Amygdala (tissue), 56 donors: ENCODE measurements around the gene GRIN3A.
"Not testable (repeated sequence)": the region's sequence is repeated elsewhere in the genome, so short reads cannot be mapped to it uniquely, and the experiment has no call there.

Source experiments
- DNase-seq, 56 donors: peaks; one replicate each; lab custom pipeline; 2025; lab: John Stamatoyannopoulos, UW

The GRIN3A gene

DNA sequence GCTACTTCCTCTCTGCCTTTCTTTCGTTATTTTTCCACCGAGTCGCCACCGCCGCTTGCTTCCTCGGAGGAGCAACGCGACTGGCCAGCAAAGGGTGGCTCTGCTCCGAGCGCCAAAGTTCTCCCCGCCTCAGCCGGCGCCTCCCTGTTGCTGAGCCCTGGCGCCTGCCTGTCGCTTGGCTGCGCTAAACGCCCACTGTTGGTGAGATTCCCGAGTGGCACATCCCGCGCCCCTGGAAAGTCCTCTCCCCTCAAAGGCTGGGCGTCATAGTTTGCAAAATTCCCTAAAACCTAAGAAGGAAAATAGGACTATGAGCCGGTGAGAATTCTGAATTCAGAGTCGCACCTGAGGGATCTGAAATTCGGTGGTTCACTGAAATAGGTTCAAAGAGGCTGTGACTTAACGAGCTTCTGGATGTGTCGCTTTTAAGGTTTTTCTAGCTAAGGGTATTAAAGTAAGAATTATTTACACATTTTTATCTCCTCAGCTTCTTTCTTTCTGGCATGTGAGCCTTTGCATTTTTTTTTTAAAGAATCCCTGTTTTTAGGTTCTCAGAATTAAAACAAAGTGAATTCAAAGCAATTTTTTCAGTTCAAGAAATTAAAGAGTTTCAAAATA lies at the start of gene GRIN3A:
GRIN3A (minus strand) TSS at position 82 of the 618 bp plus-strand sequence. CDS start 668 bp downstream, outside the sequence.
- DNase-seq = peak in 28 of 56 donors; percentile 8 to 61 (median 33)

DNA sequence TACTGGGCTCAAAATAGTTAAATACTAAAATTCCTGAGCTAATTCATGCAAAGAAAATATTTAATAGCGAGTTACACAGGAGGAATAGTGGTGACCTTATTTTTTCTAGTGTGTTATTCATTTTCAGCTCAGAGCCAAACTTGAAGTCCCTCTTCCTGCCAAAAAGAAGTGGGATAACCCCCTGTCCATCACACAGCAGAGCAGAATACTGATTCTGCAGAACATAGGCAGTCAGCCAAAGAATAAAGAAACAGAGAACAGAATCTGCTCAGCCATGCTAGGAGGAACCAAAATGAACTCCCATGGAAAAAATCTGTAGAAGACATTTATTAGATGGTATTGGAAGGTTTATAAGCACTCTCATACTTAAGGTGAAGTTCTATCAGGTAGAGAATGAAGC lies 49.4 kb upstream of the GRIN3A start:
- DNase-seq = no peak

DNA sequence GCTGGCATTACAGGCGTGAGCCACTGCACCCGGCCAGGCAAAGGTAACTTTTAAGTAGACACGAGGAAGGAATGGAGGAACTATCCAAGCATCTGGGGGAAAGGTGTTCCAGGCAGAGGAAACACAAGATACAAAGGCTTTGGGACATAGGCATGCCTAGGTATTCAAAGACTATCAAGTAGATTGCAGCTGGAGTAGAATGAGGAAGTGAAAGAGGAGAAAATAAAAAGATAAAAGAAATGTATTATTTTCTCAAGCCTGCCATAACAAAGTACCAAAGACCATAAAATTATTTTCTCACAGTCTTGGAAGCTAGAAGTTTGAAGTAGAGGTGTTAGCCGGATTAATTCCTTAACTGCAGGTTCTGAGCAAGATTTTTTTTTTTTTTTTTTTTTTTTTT lies 39.9 kb upstream of the GRIN3A start:
- DNase-seq = no peak

DNA sequence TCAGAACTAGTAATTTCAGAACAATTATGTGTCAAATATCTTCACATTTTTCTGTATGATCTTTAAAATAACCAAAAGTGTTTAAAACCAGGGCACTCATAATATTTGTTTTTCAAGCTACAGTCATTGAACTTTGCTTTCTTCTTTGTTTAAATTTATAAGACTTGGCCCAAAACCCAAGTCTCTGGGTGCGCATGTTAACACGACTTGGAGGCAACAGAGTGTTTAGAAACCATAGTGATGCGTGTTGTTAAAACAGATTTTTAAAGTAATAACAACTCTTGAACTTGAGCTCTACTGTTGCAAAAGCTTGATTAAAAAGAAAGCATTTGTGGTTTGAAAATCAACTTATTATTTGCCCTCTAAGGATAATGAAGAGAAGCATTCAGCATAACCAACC lies 26.0 kb upstream of the GRIN3A start:
- DNase-seq = no peak

DNA sequence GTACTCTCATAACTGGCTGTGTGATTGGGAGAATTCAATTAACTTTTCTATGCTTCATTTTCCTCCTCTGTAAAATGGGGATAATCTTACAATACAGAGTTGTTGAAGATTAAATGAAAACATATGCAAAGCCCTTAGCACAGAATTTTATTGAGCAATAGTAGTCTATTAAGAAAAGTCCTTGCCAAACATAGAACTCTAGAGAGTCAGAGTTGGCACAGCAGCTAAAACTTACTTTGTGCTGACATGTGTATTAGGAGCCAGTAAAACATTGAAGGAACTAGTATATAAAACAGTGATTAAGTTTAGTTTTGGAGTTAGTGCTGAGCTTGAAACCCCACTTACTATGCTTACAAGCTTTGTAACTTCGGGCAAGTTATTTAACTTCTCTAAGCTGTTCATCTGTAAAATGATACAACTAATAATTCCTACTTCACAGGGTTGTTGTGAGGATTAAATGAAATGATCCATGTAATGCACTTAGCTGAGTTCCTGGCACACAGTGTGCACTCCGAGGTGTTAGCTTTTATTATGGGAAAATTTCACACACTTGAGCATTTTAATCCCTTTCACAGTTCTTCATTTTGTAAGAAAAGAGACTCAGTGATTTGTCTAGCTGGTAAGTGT lies 20.0 kb upstream of the GRIN3A start:
- DNase-seq = no peak

DNA sequence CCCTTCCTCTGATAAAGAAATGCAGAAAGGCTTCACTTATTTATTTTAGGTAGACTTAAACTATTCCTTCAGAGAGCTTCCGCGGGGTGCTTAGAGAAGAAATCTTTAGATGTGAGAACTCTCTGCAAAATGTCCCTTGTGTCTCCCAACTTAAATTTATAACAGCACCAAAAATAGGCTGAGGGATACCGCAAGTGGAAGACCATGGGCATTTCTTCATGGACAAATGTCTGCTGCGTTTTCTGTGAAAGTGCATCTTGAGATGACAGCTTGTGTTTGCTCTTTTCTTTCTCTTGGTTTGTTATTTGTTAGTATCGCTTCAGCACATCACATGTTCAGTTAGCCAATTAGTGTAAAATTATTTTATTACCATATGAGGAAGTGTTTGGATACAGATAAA lies 15.3 kb upstream of the GRIN3A start:
- no peak for DNase-seq

DNA sequence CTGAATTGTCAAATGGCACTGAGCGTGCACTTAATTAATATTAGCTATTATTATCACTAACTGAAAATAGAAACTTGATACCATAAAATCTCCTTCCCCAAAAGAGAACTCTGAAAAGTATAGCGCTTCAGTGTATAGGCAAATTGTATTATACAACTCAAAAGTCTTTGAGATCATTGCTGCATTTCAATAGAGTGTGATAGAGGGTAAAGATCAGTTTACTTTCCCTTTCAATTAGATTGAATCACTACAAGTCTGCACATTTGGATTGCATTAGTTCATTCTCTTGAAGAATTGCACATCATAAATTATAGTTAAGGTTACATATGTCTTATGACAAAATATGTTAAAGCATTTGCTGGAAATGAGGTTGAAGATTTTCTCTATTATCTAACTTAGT lies 13.4 kb upstream of the GRIN3A start:
- no peak for DNase-seq

DNA sequence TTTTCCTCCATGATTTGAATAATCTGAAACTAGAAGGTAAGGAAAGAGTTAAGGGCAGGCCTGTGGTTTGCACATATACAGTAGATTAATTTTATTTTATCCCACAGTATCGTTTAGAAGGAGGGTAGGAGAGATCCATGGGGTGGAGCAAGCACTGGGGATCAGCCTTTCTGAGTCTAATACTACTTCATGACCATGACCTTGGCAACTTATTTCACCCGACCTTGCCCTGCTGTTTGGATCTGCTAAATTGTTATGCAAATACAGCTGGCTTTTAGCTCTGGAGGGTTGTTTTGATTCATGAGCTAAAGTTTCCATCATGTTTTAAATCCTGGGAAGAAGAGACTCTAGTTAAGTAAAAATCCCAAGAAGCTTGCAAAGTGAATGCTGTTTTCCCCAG lies 864 bp upstream of the GRIN3A start:
- DNase-seq = no peak

DNA sequence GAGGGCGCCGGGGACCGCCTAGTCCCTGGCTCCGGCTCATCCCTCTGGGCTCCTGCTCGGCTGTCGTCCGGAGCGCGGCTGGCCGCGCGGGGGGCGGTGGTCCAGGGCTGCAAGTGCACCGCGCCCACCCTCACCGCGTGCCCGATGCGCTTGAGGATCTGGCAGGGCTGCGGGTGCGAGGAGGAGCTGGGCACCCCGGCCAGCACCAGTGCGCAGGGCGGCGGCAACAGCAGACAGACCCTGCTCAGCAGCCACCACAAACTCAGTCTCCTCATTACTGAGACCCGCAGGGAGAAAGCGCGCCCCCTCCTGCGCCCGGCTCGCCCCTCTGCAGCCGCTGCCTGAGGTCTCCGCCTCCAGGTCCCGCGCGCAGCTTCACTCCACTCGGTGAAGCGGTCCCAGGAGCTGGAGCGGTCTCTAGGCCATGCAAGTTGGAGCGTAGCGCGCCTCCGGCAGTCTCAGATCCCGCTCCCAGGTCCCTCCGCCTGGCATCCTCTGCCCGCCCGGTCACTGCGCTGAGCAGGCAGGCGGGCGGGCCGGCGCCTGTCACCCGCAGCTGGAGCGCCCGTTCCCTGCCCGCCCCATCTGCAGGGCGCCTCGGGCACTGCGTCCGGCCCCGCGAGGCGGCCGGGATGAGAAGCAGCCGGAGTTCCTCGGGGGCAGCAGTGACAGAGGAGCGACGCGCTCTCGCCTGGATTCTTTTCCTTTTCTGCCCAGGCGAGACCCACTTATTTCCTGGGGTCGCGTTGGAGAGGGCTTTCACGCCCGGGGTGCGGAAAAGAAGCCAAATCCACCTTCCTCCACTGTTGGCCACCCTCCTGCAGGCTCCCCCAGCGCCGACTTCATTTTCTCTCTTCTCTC lies 512 bp downstream of the GRIN3A start:
- peak in 3 of 56 donors; percentile 24 to 50 (median 33) for DNase-seq

DNA sequence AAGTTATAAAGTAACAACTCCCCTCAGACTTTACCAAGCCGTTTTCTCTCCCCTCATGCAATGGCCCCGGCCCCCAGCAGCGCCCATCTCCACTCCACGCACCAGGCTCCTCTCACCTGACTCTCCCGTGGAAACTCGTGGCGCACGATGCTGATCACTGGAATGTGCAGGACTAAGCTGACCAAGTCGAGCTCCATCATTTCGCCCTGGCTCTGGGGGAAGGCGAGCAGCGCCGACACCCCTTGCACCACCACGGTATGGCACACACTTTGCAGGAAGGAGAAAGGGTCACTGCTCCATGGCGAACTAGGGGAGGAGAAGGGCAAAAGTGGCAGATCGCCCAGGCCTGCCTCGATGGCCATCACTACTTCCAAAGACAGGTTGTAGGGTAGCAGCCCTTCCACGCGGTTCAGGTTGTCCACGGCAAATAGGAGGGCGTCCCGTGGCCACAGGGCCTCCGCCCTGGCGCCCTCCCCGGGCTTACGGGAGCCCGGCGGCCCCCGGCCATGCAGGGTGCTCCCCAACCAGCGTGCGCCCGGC lies 1.2 kb downstream of the GRIN3A start:
- peak in 3 of 56 donors; percentile 1 to 16 (median 7) for DNase-seq

DNA sequence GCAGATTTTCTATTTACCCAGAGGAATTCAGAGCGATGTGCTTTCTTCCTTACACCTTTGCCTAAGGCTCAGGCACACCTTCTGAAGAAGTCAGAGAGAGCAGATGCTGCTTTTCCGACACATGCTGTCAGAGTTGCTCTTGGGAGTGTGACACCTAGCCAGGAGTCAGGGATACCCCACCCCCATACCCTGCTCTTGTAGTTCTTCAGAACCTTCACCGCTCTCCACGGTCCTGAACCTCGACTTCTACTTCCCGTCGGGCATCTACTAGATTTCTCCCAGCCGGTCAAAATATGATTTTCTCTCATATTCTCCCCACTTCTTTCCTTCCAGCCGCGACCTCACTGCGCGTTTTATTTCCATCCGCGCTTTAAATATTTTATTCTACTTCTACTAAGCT lies 1.7 kb downstream of the GRIN3A start:
- no peak for DNase-seq

DNA sequence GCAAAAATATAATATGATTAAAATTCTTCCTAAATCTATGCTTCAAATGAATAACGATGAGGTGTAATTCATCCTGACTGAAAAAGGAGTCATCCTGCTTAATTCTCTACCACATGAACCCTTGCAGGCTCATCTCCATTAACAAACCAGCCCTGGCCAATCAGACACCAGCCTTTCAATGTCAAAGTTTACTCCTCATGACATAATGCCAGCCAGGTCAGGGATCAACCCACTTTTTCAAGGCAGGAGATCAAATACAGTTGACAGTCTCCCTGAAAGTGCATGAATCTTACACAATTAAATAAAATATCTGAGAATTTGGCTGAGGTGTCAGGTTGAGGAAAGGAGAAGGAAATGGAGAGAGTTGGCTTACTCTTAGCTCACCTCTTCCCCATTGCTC lies 7.0 kb downstream of the GRIN3A start:
- no peak for DNase-seq

DNA sequence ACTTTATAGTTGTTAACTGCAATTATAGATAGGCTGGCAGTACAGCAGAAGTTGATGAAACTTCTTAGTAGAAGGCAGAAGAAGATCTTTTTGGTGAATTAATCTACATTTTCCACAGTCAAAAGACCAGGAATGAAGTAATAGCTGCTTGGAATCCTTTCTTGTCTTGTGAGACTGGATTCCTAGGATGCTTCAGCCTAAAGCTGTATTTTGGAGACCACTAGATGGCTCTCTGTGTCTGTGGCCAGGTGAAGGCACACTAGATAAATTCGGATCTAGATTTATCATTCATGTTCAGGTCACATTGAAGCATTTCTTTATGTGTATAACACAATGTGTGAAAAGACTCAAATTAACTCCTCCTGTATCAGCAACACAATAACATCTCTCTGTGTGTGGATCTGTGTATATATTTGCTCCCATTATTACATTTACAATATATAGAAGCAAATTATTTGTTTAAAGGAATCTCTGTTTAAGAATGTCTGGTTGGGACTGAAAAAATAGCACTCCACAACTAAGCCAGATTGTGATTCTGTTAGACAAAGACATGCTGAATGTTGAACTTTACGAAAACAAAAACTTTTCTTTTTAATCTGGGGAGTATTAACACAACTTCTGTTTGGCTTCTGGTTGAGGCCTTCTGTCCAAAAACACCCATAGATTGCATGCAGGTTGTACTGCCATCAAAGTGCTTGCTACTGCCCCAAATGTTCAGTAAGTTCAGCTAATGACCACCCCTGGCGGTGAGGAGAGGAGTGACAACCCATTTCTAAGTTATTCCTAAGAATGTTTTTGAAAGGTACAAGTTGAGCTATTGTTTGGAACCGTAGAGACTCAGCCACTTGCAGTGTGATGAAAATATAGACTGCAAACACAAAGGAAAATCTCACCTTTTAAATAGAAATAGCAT lies 10.6 kb downstream of the GRIN3A start:
- peak in 2 of 56 donors; percentile 8 to 9 for DNase-seq

DNA sequence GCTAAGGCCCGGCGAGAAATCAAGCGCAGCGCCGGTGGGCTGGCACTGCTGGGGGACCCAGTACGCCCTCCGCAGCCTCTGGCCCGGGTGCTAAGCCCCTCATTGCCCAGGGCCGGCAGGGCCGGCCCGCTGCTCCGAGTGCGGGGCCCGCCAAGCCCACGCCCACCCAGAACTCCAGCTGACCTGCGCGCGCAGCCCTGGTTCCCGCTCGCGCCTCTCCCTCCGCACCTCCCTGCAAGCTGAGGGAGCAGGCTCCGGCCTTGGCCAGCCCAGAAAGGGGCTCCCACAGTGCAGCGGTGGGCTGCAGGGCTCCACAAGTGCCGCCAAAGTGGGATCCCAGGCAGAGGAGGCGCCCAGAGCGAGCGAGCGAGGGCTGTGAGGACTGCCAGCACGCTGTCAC lies 14.2 kb downstream of the GRIN3A start:
- not testable (repeated sequence) for DNase-seq

DNA sequence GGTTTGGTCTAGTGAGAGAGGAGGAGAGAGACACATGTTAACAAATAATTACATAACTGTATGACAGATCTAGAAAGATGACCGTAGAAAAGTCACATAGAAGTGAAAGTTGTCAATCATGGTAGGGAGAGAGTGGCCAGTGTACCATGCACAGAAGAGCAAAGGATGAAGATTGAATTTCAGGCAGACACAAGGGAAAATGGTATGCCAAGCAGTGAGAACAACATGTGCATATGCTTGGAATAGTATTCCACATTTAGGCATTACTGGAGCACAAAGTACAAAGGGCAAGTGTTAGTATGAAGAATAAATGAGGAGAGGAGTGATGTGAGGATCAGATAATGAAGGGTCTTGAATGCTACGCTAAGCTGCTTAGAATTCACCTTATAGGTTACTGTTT lies 20.3 kb downstream of the GRIN3A start:
- no peak for DNase-seq

DNA sequence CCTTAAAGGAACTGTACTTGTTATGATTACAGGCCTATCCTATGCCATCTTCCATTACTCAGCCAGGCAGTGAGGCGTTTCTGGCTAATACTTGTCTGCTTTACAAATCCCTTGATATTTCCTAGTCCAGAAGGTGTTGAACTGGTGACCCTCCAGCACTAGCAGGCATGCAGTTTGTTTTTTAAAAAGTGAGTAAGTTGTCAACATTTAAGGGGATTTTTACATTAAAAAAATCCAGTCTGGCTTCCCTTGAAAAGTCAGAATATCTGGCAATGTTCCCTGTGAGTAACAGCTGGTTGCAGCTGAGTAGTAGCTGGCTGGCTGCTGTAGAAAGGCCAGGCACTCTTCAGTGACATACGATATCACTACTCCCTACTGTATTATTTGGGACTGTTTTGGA lies 21.8 kb downstream of the GRIN3A start:
- no peak for DNase-seq

DNA sequence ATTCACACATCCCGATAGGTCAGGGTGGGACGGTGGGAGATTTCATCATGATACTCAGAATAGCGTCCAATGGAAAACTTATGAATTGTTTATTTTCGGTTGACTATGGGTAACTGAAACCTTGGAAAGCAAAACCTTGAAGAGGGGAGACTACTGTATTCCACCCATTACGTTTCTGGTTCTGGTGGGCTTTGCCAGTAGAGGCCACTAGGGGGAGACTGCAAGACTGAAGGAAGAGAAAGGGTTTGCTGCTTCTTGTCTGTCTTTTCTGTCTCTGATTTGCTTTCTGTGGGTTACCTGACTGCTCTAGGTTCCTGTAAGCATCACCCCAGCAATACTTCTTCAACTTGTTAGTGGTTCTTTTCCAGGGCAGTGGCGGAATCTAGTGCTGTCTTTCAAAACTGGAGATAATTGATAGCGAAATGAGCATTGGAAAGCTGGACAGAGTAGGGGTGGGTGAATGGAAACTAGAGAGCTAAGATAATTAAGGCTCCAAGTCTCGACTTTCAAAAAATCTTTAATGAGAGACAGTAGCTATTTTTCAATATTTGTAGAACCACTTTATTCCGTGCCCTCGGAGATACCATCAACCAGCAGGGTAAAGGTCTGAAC lies 27.0 kb downstream of the GRIN3A start:
- no peak for DNase-seq

DNA sequence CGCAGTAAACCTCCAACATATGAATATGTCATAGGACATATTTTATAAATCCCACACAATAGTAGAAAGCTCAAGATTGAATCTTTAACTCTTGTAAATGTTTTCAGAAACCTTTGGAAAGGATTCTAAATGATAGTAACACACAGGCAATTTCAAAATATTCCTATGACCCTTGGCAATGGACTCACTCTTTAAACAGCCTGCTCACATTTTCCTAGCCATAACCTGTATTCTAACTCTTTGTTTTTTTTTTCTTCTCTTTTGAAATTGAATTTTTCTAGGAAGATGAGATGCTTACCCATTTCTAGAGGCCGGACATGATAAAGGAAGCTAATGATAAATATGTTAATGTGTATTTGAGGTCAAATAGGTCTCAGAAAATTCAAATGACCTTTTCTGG lies 29.6 kb downstream of the GRIN3A start:
- no peak for DNase-seq

DNA sequence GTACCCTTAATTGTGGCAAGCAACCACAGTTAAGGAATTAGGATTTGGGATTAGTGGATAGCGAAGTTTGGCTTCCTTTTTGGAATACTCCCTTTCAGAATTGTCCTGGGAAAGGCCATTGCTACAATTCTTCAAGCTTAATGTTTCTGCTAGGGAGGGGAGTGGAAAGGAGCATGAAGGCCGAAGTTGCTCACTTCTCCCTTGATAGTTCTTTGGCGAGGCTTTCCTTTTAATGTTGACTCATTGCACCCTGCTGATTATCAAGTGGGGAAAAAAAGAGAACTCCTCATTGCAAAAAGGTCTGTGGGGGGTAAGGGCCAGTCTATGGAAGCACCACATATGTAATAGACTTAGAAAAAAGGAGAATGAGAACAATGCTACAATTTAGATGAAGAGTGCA lies 30.7 kb downstream of the GRIN3A start:
- no peak for DNase-seq

DNA sequence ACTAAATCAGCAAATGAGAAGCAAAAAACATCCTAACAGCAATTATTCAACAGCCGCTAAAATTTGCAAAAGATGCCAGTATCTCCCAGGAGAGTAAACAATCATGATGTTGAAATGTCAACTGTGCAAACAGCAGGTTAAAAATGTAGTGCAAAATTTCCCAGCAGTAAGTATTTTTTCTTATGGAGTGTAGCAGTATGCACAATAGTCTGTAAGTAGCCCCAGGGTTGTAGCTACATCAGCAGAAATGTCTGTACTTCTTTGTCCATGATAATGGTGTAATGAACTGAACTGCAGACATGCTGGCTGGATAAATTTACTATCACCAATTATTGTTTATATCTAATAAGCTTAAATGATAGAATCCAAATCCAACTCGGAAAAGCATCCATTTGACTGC lies 31.4 kb downstream of the GRIN3A start:
- DNase-seq = no peak
